ENCODE data around the gene ADCY6. TPM values are rescaled to one million over a fixed set of nuclear protein-coding genes. Genes with fewer than 3 reads are reported as not detected.

ADCY6 gene
- total RNA-seq, 2 experiments from 2014 or later = not detected

DNA sequence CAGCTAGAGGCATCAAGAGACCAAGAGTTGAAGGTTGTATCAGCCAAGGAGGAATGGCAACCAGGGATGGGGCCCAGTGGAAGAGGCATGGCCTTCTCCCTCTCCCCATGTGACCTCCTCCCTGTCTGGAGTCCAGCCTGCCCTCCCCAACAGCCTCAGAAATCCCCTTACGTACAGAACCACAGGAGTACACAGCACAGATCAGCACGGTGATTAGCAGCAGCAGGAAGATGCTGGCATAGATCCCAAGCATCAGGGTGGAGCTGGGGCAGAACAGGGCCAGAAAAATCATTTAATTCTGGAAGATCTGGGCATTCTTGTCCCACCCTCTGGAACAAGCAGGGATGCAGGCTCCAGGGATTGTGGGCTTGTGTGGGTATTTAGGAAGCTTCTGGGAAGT lies 14.4 kb downstream of the ADCY6 start:
- H3K9me3 ChIP-seq (ENCODE audit: low read length) = no peaks in the 10 kb centered on the region
- BruUV-seq (replicated peaks) = no TSS peak
- no peaks in the 10 kb centered on the region for H4K20me1 ChIP-seq (ENCODE audit: insufficient read depth, low read length)
- H3K4me3 ChIP-seq (ENCODE audit: low read depth, low read length, poor library complexity, severe bottlenecking) = no peak overlapping the region
- no peak overlapping the region for H2AFZ ChIP-seq (ENCODE audit: low read length)
- POLR2A ChIA-PET = no interaction called here
- H3K36me3 ChIP-seq (ENCODE audit: insufficient read depth, low read length) = no peaks in the 10 kb centered on the region
- CTCF ChIA-PET (ENCODE audit: unreplicated experiment) = no interaction called here
- no peak overlapping the region for H3K27ac ChIP-seq (ENCODE audit: low read depth, low read length, poor library complexity, severe bottlenecking)
- intact Hi-C loops (cut with micrococcal nuclease; ENCODE audit: unreplicated experiment) = no loop called here
- no peak overlapping the region for H3K4me2 ChIP-seq (ENCODE audit: low read length)
- H3K9me2 ChIP-seq (ENCODE audit: insufficient read depth, low read length) = no peaks in the 10 kb centered on the region
- H3K79me2 ChIP-seq (ENCODE audit: insufficient read depth, low read depth, low read length) = no peaks in the 10 kb centered on the region
- H3K4me1 ChIP-seq (ENCODE audit: insufficient read depth, low read length, poor library complexity, severe bottlenecking) = no peaks in the 10 kb centered on the region
- DNase-seq (ENCODE audit: low spot score) = no peak
- TF ChIP-seq EZH2phosphoT487 (IDR thresholded peaks at IDR 0.05; ENCODE audit: borderline replicate concordance, low read depth, low read length) (no peak), CTCF (conservative IDR thresholded peaks at IDR 0.05; ENCODE audit: low read length) (no peak)

- Histone ChIP-seq H3K36me3 (ENCODE audit: insufficient read depth, low read length) (no peaks in the 10 kb centered on the region), H3K9me3 (ENCODE audit: low read length) (no peaks in the 10 kb centered on the region), H3K27ac (ENCODE audit: low read depth, low read length, poor library complexity, severe bottlenecking) (no peak overlapping the region), H3K9me2 (ENCODE audit: insufficient read depth, low read length) (no peaks in the 10 kb centered on the region), H3K4me2 (ENCODE audit: low read length) (no peak overlapping the region), H3K4me3 (ENCODE audit: low read depth, low read length, poor library complexity, severe bottlenecking) (no peak overlapping the region), H2AFZ (ENCODE audit: low read length) (no peak overlapping the region), H4K20me1 (ENCODE audit: insufficient read depth, low read length) (no peaks in the 10 kb centered on the region), H3K4me1 (ENCODE audit: insufficient read depth, low read length, poor library complexity, severe bottlenecking) (no peaks in the 10 kb centered on the region), H3K79me2 (ENCODE audit: insufficient read depth, low read depth, low read length) (no peaks in the 10 kb centered on the region)
- no peak for DNase-seq (ENCODE audit: low spot score)
- intact Hi-C loops (cut with micrococcal nuclease; ENCODE audit: unreplicated experiment) = no loop called here
- ChIA-PET CTCF (ENCODE audit: unreplicated experiment) (no interaction called here), POLR2A (interaction anchor here (0.6 to 1.1 kb wide), 4 partner anchors 12 to 484 kb away, joined by 3 to 8 read pairs (median 3); no protein-coding TSS in a partner anchor)
- no TSS peak for BruUV-seq (replicated peaks)
- TF ChIP-seq CTCF (conservative IDR thresholded peaks at IDR 0.05; ENCODE audit: low read length) = no peak
- no peak for TF ChIP-seq EZH2phosphoT487 (IDR thresholded peaks at IDR 0.05; ENCODE audit: borderline replicate concordance, low read depth, low read length)
These were observed 15.2 kb downstream of the ADCY6 start for GRCh38 chr12:48773686-48774085.

GRCh38 chr12:48771588-48772112 lies 17.2 kb downstream of the ADCY6 start:
- Histone ChIP-seq H3K4me1 (ENCODE audit: insufficient read depth, low read length, poor library complexity, severe bottlenecking) (no peaks in the 10 kb centered on the region), H3K9me2 (ENCODE audit: insufficient read depth, low read length) (no peaks in the 10 kb centered on the region), H3K4me3 (ENCODE audit: low read depth, low read length, poor library complexity, severe bottlenecking) (no peak overlapping the region), H4K20me1 (ENCODE audit: insufficient read depth, low read length) (no peaks in the 10 kb centered on the region), H3K79me2 (ENCODE audit: insufficient read depth, low read depth, low read length) (no peaks in the 10 kb centered on the region), H3K9me3 (ENCODE audit: low read length) (no peaks in the 10 kb centered on the region), H2AFZ (ENCODE audit: low read length) (no peak overlapping the region), H3K27ac (ENCODE audit: low read depth, low read length, poor library complexity, severe bottlenecking) (no peak overlapping the region), H3K36me3 (ENCODE audit: insufficient read depth, low read length) (no peaks in the 10 kb centered on the region), H3K4me2 (ENCODE audit: low read length) (no peak overlapping the region)
- intact Hi-C loops (cut with micrococcal nuclease; ENCODE audit: unreplicated experiment) = no loop called here
- ChIA-PET CTCF (ENCODE audit: unreplicated experiment) (no interaction called here), POLR2A (no interaction called here)
- BruUV-seq (replicated peaks) = no TSS peak
- no peak for DNase-seq (ENCODE audit: low spot score)
- no peak for TF ChIP-seq EZH2phosphoT487 (IDR thresholded peaks at IDR 0.05; ENCODE audit: borderline replicate concordance, low read depth, low read length)
- TF ChIP-seq CTCF (conservative IDR thresholded peaks at IDR 0.05; ENCODE audit: low read length) = no peak
